GM12878 (cell line): ENCODE results near the gene ARAP1. TPM values are rescaled to one million over a fixed set of nuclear protein-coding genes. Genes with fewer than 3 reads are reported as not detected.

ENCODE experiments used
- ASH2L ChIP-seq: fragments of 300-600, 200-600 bp; sonication (generic); IDR thresholded peaks from 2 replicates; pipeline ENCODE4 v1.6.1; 2017; ENCODE audit warnings: low read depth, mild to moderate bottlenecking, borderline replicate concordance
- ATF3 ChIP-seq: IDR thresholded peaks from 2 replicates; pipeline ENCODE4 v1.6.1; 2011; ENCODE audit warnings: low read depth, mild to moderate bottlenecking, low read length, moderate library complexity, borderline replicate concordance; ENCODE audit errors: extremely low read depth
- E2F8 ChIP-seq: fragments of 450-650 bp; IDR thresholded peaks from 2 replicates; pipeline ENCODE4 v1.6.1; 2018; ENCODE audit warnings: mild to moderate bottlenecking, low read depth, moderate library complexity; ENCODE audit not compliant: partially characterized antibody
- E4F1 ChIP-seq: fragments of 450-650 bp; IDR thresholded peaks from 2 replicates; pipeline ENCODE4 v1.6.1; 2018; ENCODE audit warnings: borderline replicate concordance, mild to moderate bottlenecking; ENCODE audit not compliant: partially characterized antibody
- EP300 ChIP-seq, 2 experiments: fragments of 150-350 bp in 1 of 2; IDR thresholded peaks; 2 replicates each; pipeline ENCODE4 v1.6.1; 2011 to 2012; ENCODE audit warnings: low read depth in 2 of 2, low read length in 2 of 2, borderline replicate concordance in 1 of 2, improper control_type of control experiment in 1 of 2, inconsistent platforms in 1 of 2; ENCODE audit not compliant: control insufficient read depth in 1 of 2
- FOS ChIP-seq: IDR thresholded peaks from 3 replicates; pipeline ENCODE4 v1.6.1; 2011; ENCODE audit warnings: borderline replicate concordance; ENCODE audit not compliant: insufficient read length; ENCODE audit errors: extremely low read depth
- GABPA ChIP-seq: IDR thresholded peaks from 2 replicates; pipeline ENCODE4 v1.6.1; 2014; ENCODE audit warnings: antibody characterized with exemption, low read depth, mild to moderate bottlenecking, inconsistent platforms
- IKZF2 ChIP-seq, 2 experiments: fragments of 450-650 bp; IDR thresholded peaks; 2 replicates each; pipeline ENCODE4 v1.6.1; 2017; ENCODE audit warnings: mild to moderate bottlenecking in 2 of 2, moderate library complexity in 2 of 2
- KLF5 ChIP-seq: fragments of 450-650 bp; IDR thresholded peaks from 2 replicates; pipeline ENCODE4 v1.6.1; 2014; ENCODE audit warnings: mild to moderate bottlenecking; ENCODE audit not compliant: partially characterized antibody
- MEF2B ChIP-seq: fragments of 450-650 bp; IDR thresholded peaks from 2 replicates; pipeline ENCODE4 v1.6.1; 2018; ENCODE audit warnings: mild to moderate bottlenecking, moderate library complexity; ENCODE audit not compliant: partially characterized antibody, poor library complexity, severe bottlenecking
- NFYB ChIP-seq: IDR thresholded peaks from 2 replicates; pipeline ENCODE4 v1.6.1; 2011; ENCODE audit warnings: low read depth, mild to moderate bottlenecking, low read length, improper control_type of control experiment, moderate library complexity; ENCODE audit not compliant: insufficient read depth
- NR2F1 ChIP-seq: fragments of 450-650 bp; conservative IDR thresholded peaks from 2 replicates; pipeline ENCODE4 v1.6.1; 2017; ENCODE audit warnings: mild to moderate bottlenecking
- NRF1 ChIP-seq: conservative IDR thresholded peaks from 2 replicates; pipeline ENCODE4 v1.6.1; 2011; ENCODE audit warnings: mild to moderate bottlenecking, low read depth, low read length, improper control_type of control experiment
- PML ChIP-seq: IDR thresholded peaks from 2 replicates; pipeline ENCODE4 v1.6.1; 2012; ENCODE audit warnings: low read length, inconsistent platforms
- RUNX3 ChIP-seq: IDR thresholded peaks from 2 replicates; pipeline ENCODE4 v1.6.1; 2012; ENCODE audit warnings: low read length, inconsistent platforms
- SPI1 ChIP-seq: IDR thresholded peaks from 2 replicates; pipeline ENCODE4 v1.6.1; 2011; ENCODE audit warnings: low read depth, mild to moderate bottlenecking, low read length, moderate library complexity, borderline replicate concordance; ENCODE audit not compliant: insufficient read depth
- TAF1 ChIP-seq: IDR thresholded peaks from 2 replicates; pipeline ENCODE4 v1.6.1; 2011; ENCODE audit warnings: mild to moderate bottlenecking, low read depth, low read length, borderline replicate concordance
- polyA plus RNA-seq, 11 experiments: library from polyadenylated mRNA; depleted of rRNA in 4 of 11; unstranded in 6 of 11; stranded (reverse) in 5 of 11; fragments of >200 nt; fragmentation: Nextera tagmentation in 4 of 11; fragmentation: Illumina TruSeq in 1 of 11; extraction: Ambion mirVana in 4 of 11; extraction: Trizol in 1 of 11; gene quantifications; 1 replicate in 1 of 11; 2 replicates in 10 of 11; pipeline versions ENCODE4 v1.2.1 to v1.2.3, GENCODE V29; 2011 to 2016; ENCODE audit warnings: inconsistent platforms in 2 of 11, missing spikeins in 2 of 11, low read depth in 1 of 11
- total RNA-seq, 4 experiments: library from RNA; depleted of rRNA in 3 of 4; stranded (reverse); fragments of >200 nt in 3 of 4; fragmentation: Illumina TruSeq in 1 of 4; extraction: Trizol in 1 of 4; gene quantifications; 2 replicates each; pipeline versions ENCODE4 v1.2.1 to v1.2.3, GENCODE V29; 2013 to 2021
- TF ChIP-seq, protein P1 (sequence below): IDR thresholded peaks from 2 replicates; pipeline ENCODE4 v1.6.1; 2011; ENCODE audit warnings: borderline replicate concordance, low read depth, mild to moderate bottlenecking, moderate library complexity, mixed read lengths, low read length; ENCODE audit not compliant: insufficient read depth; ENCODE audit errors: extremely low read length
- TF ChIP-seq, protein P2 (sequence below): fragments of 450-650 bp; IDR thresholded peaks from 2 replicates; pipeline ENCODE4 v1.6.1; 2017; ENCODE audit warnings: borderline replicate concordance

The ARAP1 gene
- total and polyA plus RNA-seq, 10 of the 15 experiments (the other 5 are each of a cell fraction or from before 2014, with no cell fraction given) = 0.55 to 102 (median 51.0) TPM

- TF ChIP-seq NRF1 (no peak), ASH2L (no peak), PML (no peak), GABPA (no peak), NFYB (0 out of 2 replicates have a peak, but pooled peaks have one; percentile 20), E2F8 (no peak), TAF1 (no peak), NR2F1 (peak; percentile 44; the same call in 1 of the 2 replicates), IKZF2 (IDR thresholded peaks at IDR 0.05) (no peak), KLF5 (no peak), SPI1 (no peak), ATF3 (no peak), MEF2B (peak; percentile 24), EP300 (IDR thresholded peaks at IDR 0.05; ENCODE audit: borderline replicate concordance in 1 of 2, control insufficient read depth in 1 of 2, low read depth in 2 of 2, low read length in 2 of 2) (no peak), FOS (no peak), RUNX3 (peak; percentile 57), E4F1 (no peak)
- TF ChIP-seq, protein P1, sequence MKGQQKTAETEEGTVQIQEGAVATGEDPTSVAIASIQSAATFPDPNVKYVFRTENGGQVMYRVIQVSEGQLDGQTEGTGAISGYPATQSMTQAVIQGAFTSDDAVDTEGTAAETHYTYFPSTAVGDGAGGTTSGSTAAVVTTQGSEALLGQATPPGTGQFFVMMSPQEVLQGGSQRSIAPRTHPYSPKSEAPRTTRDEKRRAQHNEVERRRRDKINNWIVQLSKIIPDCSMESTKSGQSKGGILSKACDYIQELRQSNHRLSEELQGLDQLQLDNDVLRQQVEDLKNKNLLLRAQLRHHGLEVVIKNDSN = no peak
- TF ChIP-seq, protein P2, sequence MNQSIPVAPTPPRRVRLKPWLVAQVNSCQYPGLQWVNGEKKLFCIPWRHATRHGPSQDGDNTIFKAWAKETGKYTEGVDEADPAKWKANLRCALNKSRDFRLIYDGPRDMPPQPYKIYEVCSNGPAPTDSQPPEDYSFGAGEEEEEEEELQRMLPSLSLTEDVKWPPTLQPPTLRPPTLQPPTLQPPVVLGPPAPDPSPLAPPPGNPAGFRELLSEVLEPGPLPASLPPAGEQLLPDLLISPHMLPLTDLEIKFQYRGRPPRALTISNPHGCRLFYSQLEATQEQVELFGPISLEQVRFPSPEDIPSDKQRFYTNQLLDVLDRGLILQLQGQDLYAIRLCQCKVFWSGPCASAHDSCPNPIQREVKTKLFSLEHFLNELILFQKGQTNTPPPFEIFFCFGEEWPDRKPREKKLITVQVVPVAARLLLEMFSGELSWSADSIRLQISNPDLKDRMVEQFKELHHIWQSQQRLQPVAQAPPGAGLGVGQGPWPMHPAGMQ = no peak
These were observed 806 bp downstream of the ARAP1 start (continued) for GRCh38 chr11:72751116-72752087.
